Measurements from ENCODE around the gene MED27. TPM values are rescaled to one million over a fixed set of nuclear protein-coding genes. Genes with fewer than 3 reads are reported as not detected.

Gene MED27, protein sequence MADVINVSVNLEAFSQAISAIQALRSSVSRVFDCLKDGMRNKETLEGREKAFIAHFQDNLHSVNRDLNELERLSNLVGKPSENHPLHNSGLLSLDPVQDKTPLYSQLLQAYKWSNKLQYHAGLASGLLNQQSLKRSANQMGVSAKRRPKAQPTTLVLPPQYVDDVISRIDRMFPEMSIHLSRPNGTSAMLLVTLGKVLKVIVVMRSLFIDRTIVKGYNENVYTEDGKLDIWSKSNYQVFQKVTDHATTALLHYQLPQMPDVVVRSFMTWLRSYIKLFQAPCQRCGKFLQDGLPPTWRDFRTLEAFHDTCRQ
- total RNA-seq = 8.7 and 12.5 TPM in 2 replicates

DNA sequence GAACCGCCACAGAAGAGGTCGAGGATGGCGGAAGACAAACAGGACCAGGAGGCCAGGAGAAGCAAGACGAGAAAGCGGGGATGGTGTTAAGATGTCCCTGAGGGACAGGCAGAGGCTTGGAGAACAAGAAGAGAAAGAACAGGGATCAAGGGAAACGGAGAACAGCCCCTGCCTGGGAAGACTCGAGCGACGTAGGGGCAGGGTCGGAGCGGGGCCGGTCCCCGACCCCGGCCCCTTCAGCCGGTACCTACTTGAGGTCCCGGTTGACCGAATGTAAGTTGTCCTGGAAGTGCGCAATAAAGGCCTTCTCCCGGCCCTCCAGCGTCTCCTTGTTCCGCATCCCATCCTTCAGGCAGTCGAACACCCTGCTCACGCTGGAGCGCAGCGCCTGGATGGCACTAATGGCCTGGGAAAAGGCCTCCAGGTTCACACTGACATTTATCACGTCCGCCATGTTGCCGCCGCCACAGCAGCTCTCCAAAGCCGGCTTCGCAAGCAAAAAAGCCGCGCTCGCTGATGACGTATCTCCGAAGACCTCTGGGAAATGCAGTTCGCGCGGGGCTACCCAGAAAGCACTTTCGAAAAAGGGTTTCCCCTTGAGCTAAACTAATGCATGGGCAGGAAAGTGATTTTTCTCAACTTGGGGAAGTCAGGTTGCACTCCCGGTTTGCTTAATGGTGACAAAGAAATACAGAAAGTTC lies at the start of gene MED27:
Gene MED27 (minus strand): TSS at position 477 of the 701 bp plus-strand sequence. CDS start 23 bp downstream, at position 454.

Other genes starting within 250 kb of the MED27 start
- under 0.01 TPM in 1 of 2 replicates, not detected in the other for gene NTNG2, start 82.2 kb upstream of the MED27 start, total RNA-seq